ENCODE data around the gene IP6K1.
"Not testable (repeated sequence)": the region's sequence is repeated elsewhere in the genome, so short reads cannot be mapped to it uniquely, and the experiment has no call there.

The IP6K1 gene

GRCh38 chr3:49761661-49762060 is 24.7 kb downstream of the IP6K1 start:
- DNase-seq = no peak

GRCh38 chr3:49759226-49759625 is 27.1 kb downstream of the IP6K1 start:
- no peak for DNase-seq

- DNase-seq = no peak
Observed at GRCh38 chr3:49757197-49757596, 29.1 kb downstream of the IP6K1 start.

- no peak for DNase-seq
Observed at GRCh38 chr3:49756036-49756435, 30.3 kb downstream of the IP6K1 start.

GRCh38 chr3:49754536-49754935 is 31.8 kb downstream of the IP6K1 start:
- no peak for DNase-seq

- DNase-seq = no peak
Observed at GRCh38 chr3:49751501-49751900, 34.8 kb downstream of the IP6K1 start.

GRCh38 chr3:49750056-49750455 is 36.3 kb downstream of the IP6K1 start:
- DNase-seq = no peak

- not testable (repeated sequence) for DNase-seq
Observed at GRCh38 chr3:49748874-49749273, 37.5 kb downstream of the IP6K1 start.

GRCh38 chr3:49747792-49748480 is 38.4 kb downstream of the IP6K1 start:
- no peak for DNase-seq

- DNase-seq = no peak
Observed at GRCh38 chr3:49745986-49746385, 40.4 kb downstream of the IP6K1 start.

GRCh38 chr3:49740427-49740826 is 45.9 kb downstream of the IP6K1 start:
- no peak for DNase-seq

- no peak for DNase-seq
Observed at GRCh38 chr3:49738067-49738713, 48.2 kb downstream of the IP6K1 start.

- DNase-seq = no peak
Observed at GRCh38 chr3:49734752-49735151, 51.6 kb downstream of the IP6K1 start.

- DNase-seq = no peak
Observed at GRCh38 chr3:49733551-49733950, 52.8 kb downstream of the IP6K1 start.

- DNase-seq = no peak
Observed at GRCh38 chr3:49732597-49732996, 53.7 kb downstream of the IP6K1 start.

GRCh38 chr3:49729966-49730609 is 56.3 kb downstream of the IP6K1 start:
- DNase-seq = no peak

- DNase-seq = no peak
Observed at GRCh38 chr3:49727924-49728361, 58.4 kb downstream of the IP6K1 start.

- DNase-seq = no peak
Observed at GRCh38 chr3:49727154-49727923, 59.0 kb downstream of the IP6K1 start.

GRCh38 chr3:49725906-49726681 is 60.2 kb downstream of the IP6K1 start:
- no peak for DNase-seq

GRCh38 chr3:49724586-49724985 is 61.8 kb downstream of the IP6K1 start:
- no peak for DNase-seq

- DNase-seq = peak; percentile 84 to 89 (median 86)
Observed at GRCh38 chr3:49723628-49724551, 62.5 kb downstream of the IP6K1 start, which contains the start of gene GMPPB. Gene GMPPB (minus strand): TSS chr3:49723951. CDS start chr3:49723726, 225 bp downstream.
